ENCODE measurements around the gene LGALS9B.
"Not testable (repeated sequence)": the region's sequence is repeated elsewhere in the genome, so short reads cannot be mapped to it uniquely, and the experiment has no call there.

- not testable (repeated sequence) for TF ChIP-seq CTCF, POLR2A (IDR thresholded peaks at IDR 0.05)
Measured at GRCh38 chr17:20435166-20435565, 32.2 kb downstream of the LGALS9B start.
